HepG2 (cell line): ENCODE data around the gene MXD1. TPM values are rescaled to one million over a fixed set of nuclear protein-coding genes. Genes with fewer than 3 reads are reported as not detected.

Experiments used
- ATM ChIP-seq: fragments of 450-650 bp; IDR thresholded peaks from 2 replicates; pipeline ENCODE4 v1.7.1; 2017; ENCODE audit warnings: mild to moderate bottlenecking, borderline replicate concordance
- BCLAF1 ChIP-seq: fragments of 450-650 bp; IDR thresholded peaks from 2 replicates; pipeline ENCODE4 v1.6.1; 2017; ENCODE audit warnings: mild to moderate bottlenecking
- CC2D1A ChIP-seq: sonication (generic); formaldehyde crosslinking; IDR thresholded peaks from 2 replicates; pipeline ENCODE4 v1.8.1; 2023; ENCODE audit warnings: mild to moderate bottlenecking, missing genetic modification reagents
- FOXP1 ChIP-seq, 2 experiments: fragments of 450-650 bp in 1 of 2; IDR thresholded peaks; 2 replicates each; pipeline ENCODE4 v1.6.1; 2017 to 2018; ENCODE audit warnings: antibody characterized with exemption in 1 of 2
- IKZF5 ChIP-seq: IDR thresholded peaks from 2 replicates; pipeline ENCODE4 v1.6.1; 2018; ENCODE audit warnings: missing genetic modification reagents, mild to moderate bottlenecking, missing compliant biosample characterization
- IRF2 ChIP-seq: IDR thresholded peaks from 2 replicates; pipeline ENCODE4 v1.6.1; 2018; ENCODE audit warnings: missing genetic modification reagents, missing compliant biosample characterization
- JUNB ChIP-seq: sonication (generic); formaldehyde crosslinking; IDR thresholded peaks from 2 replicates; pipeline ENCODE4 v1.8.0; 2022; ENCODE audit warnings: missing genetic modification reagents, mild to moderate bottlenecking, borderline replicate concordance
- KAT2B ChIP-seq: fragments of 150-350 bp; IDR thresholded peaks from 2 replicates; pipeline ENCODE4 v1.6.1; 2014; ENCODE audit warnings: low read depth, low read length, borderline replicate concordance
- LCORL ChIP-seq, 2 experiments: fragments of 450-650 bp in 1 of 2; sonication (generic) in 1 of 2; formaldehyde crosslinking in 1 of 2; IDR thresholded peaks; 2 replicates each; pipeline versions ENCODE4 v1.5.0 to v1.6.1; 2017 to 2020; ENCODE audit warnings: antibody characterized with exemption in 1 of 2, missing genetic modification reagents in 1 of 2
- MAFG ChIP-seq: sonication (generic); formaldehyde crosslinking; IDR thresholded peaks from 2 replicates; pipeline ENCODE4 v1.5.1; 2020; ENCODE audit warnings: mild to moderate bottlenecking, missing genetic modification reagents
- SALL2 ChIP-seq: sonication (generic); formaldehyde crosslinking; IDR thresholded peaks from 2 replicates; pipeline ENCODE4 v1.8.1; 2023; ENCODE audit warnings: mild to moderate bottlenecking, missing genetic modification reagents, inconsistent platforms
- SIN3B ChIP-seq: fragments of 150-350 bp; IDR thresholded peaks from 2 replicates; pipeline ENCODE4 v1.6.1; 2014; ENCODE audit warnings: low read length
- SMAD1 ChIP-seq: sonication (generic); formaldehyde crosslinking; IDR thresholded peaks from 2 replicates; pipeline ENCODE4 v1.4.0; 2020; ENCODE audit warnings: missing genetic modification reagents, low read depth, mild to moderate bottlenecking, borderline replicate concordance
- SMARCE1 ChIP-seq: fragments of 450-650 bp; IDR thresholded peaks from 2 replicates; pipeline ENCODE4 v1.6.1; 2017; ENCODE audit warnings: borderline replicate concordance
- ZBTB46 ChIP-seq: sonication (generic); formaldehyde crosslinking; IDR thresholded peaks from 2 replicates; pipeline ENCODE4 v1.4.0; 2020; ENCODE audit warnings: mild to moderate bottlenecking, missing genetic modification reagents, borderline replicate concordance
- ZBTB7A ChIP-seq: sonication (generic); formaldehyde crosslinking; IDR thresholded peaks from 2 replicates; pipeline ENCODE4 v1.8.0; 2022; ENCODE audit warnings: mild to moderate bottlenecking, missing genetic modification reagents
- ZNF597 ChIP-seq: sonication (generic); formaldehyde crosslinking; IDR thresholded peaks from 2 replicates; pipeline ENCODE4 v1.5.0; 2020; ENCODE audit warnings: missing genetic modification reagents
- ZNF746 ChIP-seq: sonication (generic); formaldehyde crosslinking; IDR thresholded peaks from 2 replicates; pipeline ENCODE4 v1.8.0; 2022; ENCODE audit warnings: mild to moderate bottlenecking, missing genetic modification reagents
- ZXDC ChIP-seq: sonication (generic); formaldehyde crosslinking; IDR thresholded peaks from 2 replicates; pipeline ENCODE4 v1.5.0; 2020; ENCODE audit warnings: mild to moderate bottlenecking, missing genetic modification reagents
- polyA plus RNA-seq, 8 experiments: library from polyadenylated mRNA; depleted of rRNA in 3 of 8; stranded (reverse) in 7 of 8; unstranded in 1 of 8; fragments of >200 nt; fragmentation: Illumina TruSeq in 4 of 8; extraction: Trizol in 4 of 8; gene quantifications; 2 replicates each; pipeline versions ENCODE4 v1.2.1 to v1.2.3, GENCODE V29; 2011 to 2016; ENCODE audit warnings: low read depth in 4 of 8, missing spikeins in 1 of 8, mixed read lengths in 1 of 8; ENCODE audit not compliant: insufficient read depth in 1 of 8
- total RNA-seq, 5 experiments: library from RNA; depleted of rRNA; stranded (reverse); fragments of >200 nt; fragmentation: Illumina TruSeq; extraction: Trizol; gene quantifications; 2 replicates each; pipeline ENCODE4 v1.2.3, GENCODE V29; 2016; ENCODE audit warnings: low read depth in 1 of 5

Gene MXD1
- total and polyA plus RNA-seq, 2 of the 13 experiments (the other 11 are each of a cell fraction or from before 2014, with no cell fraction given), result 6.4 to 14.9 TPM

- TF ChIP-seq IKZF5 (peak; percentile 93), FOXP1 (IDR thresholded peaks at IDR 0.05) (no peak), FOXP1 (CRISPR knock-in tag; IDR thresholded peaks at IDR 0.05) (no peak; the same call in 1 of the 2 replicates), ZBTB7A (CRISPR knock-in tag) (no peak), ZBTB46 (CRISPR knock-in tag) (0 out of 2 replicates have a peak, but pooled peaks have one; percentile 35), ATM (no peak), KAT2B (no peak), SIN3B (no peak; the same call in 1 of the 2 replicates), BCLAF1 (no peak), ZNF746 (CRISPR knock-in tag) (peak; percentile 90), SMAD1 (no peak), IRF2 (CRISPR knock-in tag) (peak; percentile 71; the same call in 1 of the 2 replicates), JUNB (CRISPR knock-in tag) (peak; percentile 70; the same call in 1 of the 2 replicates), LCORL (IDR thresholded peaks at IDR 0.05) (no peak), LCORL (CRISPR knock-in tag; IDR thresholded peaks at IDR 0.05) (peak; percentile 85), SALL2 (CRISPR knock-in tag) (0 out of 2 replicates have a peak, but pooled peaks have one; percentile 47), ZXDC (CRISPR knock-in tag) (no peak), ZNF597 (CRISPR knock-in tag) (no peak), MAFG (0 out of 2 replicates have a peak, but pooled peaks have one; percentile 17), SMARCE1 (no peak), CC2D1A (CRISPR knock-in tag) (peak; percentile 71; the same call in 1 of the 2 replicates)
Measured at GRCh38 chr2:69914164-69914949, 552 bp upstream of the MXD1 start (continued).
